ENCODE measurements around the gene SYNE1.
A peak's percentile ranks its signal among the peaks of the same experiment; 100 is the strongest.

SYNE1 gene

GRCh38 chr6:152267967-152268845, 369.0 kb downstream of the SYNE1 start:
- no peak overlapping the region for H3K9ac ChIP-seq (ENCODE audit: low read length)
- H3K27me3 ChIP-seq (replicated peaks; ENCODE audit: control insufficient read depth, insufficient read depth, low read length), result no peaks in the 10 kb centered on the region
- DNase-seq (ENCODE audit: low read depth), result peak; percentile 73
- H3K4me1 ChIP-seq (ENCODE audit: control insufficient read depth, insufficient read depth, low read length), result peaks cover 51% of the 10 kb centered on the region
- H3K36me3 ChIP-seq (ENCODE audit: control insufficient read depth, insufficient read depth, low read length, severe bottlenecking), result peaks cover 21% of the 10 kb centered on the region
- H3K9me3 ChIP-seq (ENCODE audit: control insufficient read depth, low read length), result no peaks in the 10 kb centered on the region
- H3K4me3 ChIP-seq (ENCODE audit: low read length), result no peak overlapping the region

- DNase-seq (ENCODE audit: low read depth), result no peak
Measured at GRCh38 chr6:152265651-152266050, 371.5 kb downstream of the SYNE1 start.

GRCh38 chr6:152263582-152263981, 373.6 kb downstream of the SYNE1 start:
- Histone ChIP-seq H3K27me3 (replicated peaks; ENCODE audit: control insufficient read depth, insufficient read depth, low read length) (no peaks in the 10 kb centered on the region), H3K9ac (ENCODE audit: low read length) (no peak overlapping the region), H3K4me1 (ENCODE audit: control insufficient read depth, insufficient read depth, low read length) (peaks cover 14% of the 10 kb centered on the region), H3K9me3 (ENCODE audit: control insufficient read depth, low read length) (no peaks in the 10 kb centered on the region), H3K36me3 (ENCODE audit: control insufficient read depth, insufficient read depth, low read length, severe bottlenecking) (peaks cover 51% of the 10 kb centered on the region), H3K4me3 (ENCODE audit: low read length) (no peak overlapping the region)
- DNase-seq (ENCODE audit: low read depth), result no peak

More at GRCh38 chr6:152265651-152266050, 371.5 kb downstream of the SYNE1 start:
- Histone ChIP-seq H3K9ac (ENCODE audit: low read length) (no peak overlapping the region), H3K36me3 (ENCODE audit: control insufficient read depth, insufficient read depth, low read length, severe bottlenecking) (peaks cover 31% of the 10 kb centered on the region), H3K27me3 (replicated peaks; ENCODE audit: control insufficient read depth, insufficient read depth, low read length) (no peaks in the 10 kb centered on the region), H3K4me3 (ENCODE audit: low read length) (no peak overlapping the region), H3K9me3 (ENCODE audit: control insufficient read depth, low read length) (no peaks in the 10 kb centered on the region), H3K4me1 (ENCODE audit: control insufficient read depth, insufficient read depth, low read length) (peaks cover 34% of the 10 kb centered on the region)

- peaks cover 6% of the 10 kb centered on the region for H3K9me3 ChIP-seq (ENCODE audit: control insufficient read depth, low read length)
- H3K9ac ChIP-seq (ENCODE audit: low read length), result no peak overlapping the region
- H3K4me3 ChIP-seq (ENCODE audit: low read length), result no peak overlapping the region
- peaks cover 58% of the 10 kb centered on the region for H3K36me3 ChIP-seq (ENCODE audit: control insufficient read depth, insufficient read depth, low read length, severe bottlenecking)
- no peaks in the 10 kb centered on the region for H3K27me3 ChIP-seq (replicated peaks; ENCODE audit: control insufficient read depth, insufficient read depth, low read length)
- no peak for DNase-seq (ENCODE audit: low read depth)
- H3K4me1 ChIP-seq (ENCODE audit: control insufficient read depth, insufficient read depth, low read length), result peaks cover 13% of the 10 kb centered on the region
Measured at GRCh38 chr6:152261179-152261578, 376.0 kb downstream of the SYNE1 start.

GRCh38 chr6:152259234-152259633, 377.9 kb downstream of the SYNE1 start:
- Histone ChIP-seq H3K36me3 (ENCODE audit: control insufficient read depth, insufficient read depth, low read length, severe bottlenecking) (peaks cover 72% of the 10 kb centered on the region), H3K9ac (ENCODE audit: low read length) (no peak overlapping the region), H3K4me1 (ENCODE audit: control insufficient read depth, insufficient read depth, low read length) (peaks cover 8% of the 10 kb centered on the region), H3K4me3 (ENCODE audit: low read length) (no peak overlapping the region), H3K27me3 (replicated peaks; ENCODE audit: control insufficient read depth, insufficient read depth, low read length) (no peaks in the 10 kb centered on the region), H3K9me3 (ENCODE audit: control insufficient read depth, low read length) (peaks cover 6% of the 10 kb centered on the region)
- DNase-seq (ENCODE audit: low read depth), result no peak

GRCh38 chr6:152257581-152257980, 379.6 kb downstream of the SYNE1 start:
- DNase-seq (ENCODE audit: low read depth), result no peak
- H3K9me3 ChIP-seq (ENCODE audit: control insufficient read depth, low read length), result peaks cover 6% of the 10 kb centered on the region
- H3K9ac ChIP-seq (ENCODE audit: low read length), result no peak overlapping the region
- H3K4me3 ChIP-seq (ENCODE audit: low read length), result no peak overlapping the region
- H3K4me1 ChIP-seq (ENCODE audit: control insufficient read depth, insufficient read depth, low read length), result peaks cover 8% of the 10 kb centered on the region
- peaks cover 82% of the 10 kb centered on the region for H3K36me3 ChIP-seq (ENCODE audit: control insufficient read depth, insufficient read depth, low read length, severe bottlenecking)
- no peaks in the 10 kb centered on the region for H3K27me3 ChIP-seq (replicated peaks; ENCODE audit: control insufficient read depth, insufficient read depth, low read length)

- no peak overlapping the region for H3K9ac ChIP-seq (ENCODE audit: low read length)
- H3K4me1 ChIP-seq (ENCODE audit: control insufficient read depth, insufficient read depth, low read length), result peaks cover 21% of the 10 kb centered on the region
- H3K9me3 ChIP-seq (ENCODE audit: control insufficient read depth, low read length), result no peaks in the 10 kb centered on the region
- no peak for DNase-seq (ENCODE audit: low read depth)
- H3K4me3 ChIP-seq (ENCODE audit: low read length), result no peak overlapping the region
- no peaks in the 10 kb centered on the region for H3K27me3 ChIP-seq (replicated peaks; ENCODE audit: control insufficient read depth, insufficient read depth, low read length)
- peaks cover 59% of the 10 kb centered on the region for H3K36me3 ChIP-seq (ENCODE audit: control insufficient read depth, insufficient read depth, low read length, severe bottlenecking)
Measured at GRCh38 chr6:152250127-152250526, 387.0 kb downstream of the SYNE1 start.

- no peaks in the 10 kb centered on the region for H3K9me3 ChIP-seq (ENCODE audit: control insufficient read depth, low read length)
- H3K4me1 ChIP-seq (ENCODE audit: control insufficient read depth, insufficient read depth, low read length), result peaks cover 23% of the 10 kb centered on the region
- H3K9ac ChIP-seq (ENCODE audit: low read length), result no peak overlapping the region
- H3K27me3 ChIP-seq (replicated peaks; ENCODE audit: control insufficient read depth, insufficient read depth, low read length), result no peaks in the 10 kb centered on the region
- no peak overlapping the region for H3K4me3 ChIP-seq (ENCODE audit: low read length)
- no peak for DNase-seq (ENCODE audit: low read depth)
- H3K36me3 ChIP-seq (ENCODE audit: control insufficient read depth, insufficient read depth, low read length, severe bottlenecking), result peaks cover 58% of the 10 kb centered on the region
Measured at GRCh38 chr6:152248980-152249379, 388.2 kb downstream of the SYNE1 start.

GRCh38 chr6:152246554-152247337, 390.4 kb downstream of the SYNE1 start:
- peaks cover 23% of the 10 kb centered on the region for H3K4me1 ChIP-seq (ENCODE audit: control insufficient read depth, insufficient read depth, low read length)
- DNase-seq (ENCODE audit: low read depth), result peak; percentile 56
- no peaks in the 10 kb centered on the region for H3K27me3 ChIP-seq (replicated peaks; ENCODE audit: control insufficient read depth, insufficient read depth, low read length)
- H3K36me3 ChIP-seq (ENCODE audit: control insufficient read depth, insufficient read depth, low read length, severe bottlenecking), result peaks cover 56% of the 10 kb centered on the region
- H3K9me3 ChIP-seq (ENCODE audit: control insufficient read depth, low read length), result no peaks in the 10 kb centered on the region
- H3K4me3 ChIP-seq (ENCODE audit: low read length), result no peak overlapping the region
- H3K9ac ChIP-seq (ENCODE audit: low read length), result no peak overlapping the region

GRCh38 chr6:152244998-152245630, 392.0 kb downstream of the SYNE1 start:
- Histone ChIP-seq H3K36me3 (ENCODE audit: control insufficient read depth, insufficient read depth, low read length, severe bottlenecking) (peaks cover 64% of the 10 kb centered on the region), H3K9me3 (ENCODE audit: control insufficient read depth, low read length) (no peaks in the 10 kb centered on the region), H3K9ac (ENCODE audit: low read length) (no peak overlapping the region), H3K4me1 (ENCODE audit: control insufficient read depth, insufficient read depth, low read length) (peaks cover 23% of the 10 kb centered on the region), H3K27me3 (replicated peaks; ENCODE audit: control insufficient read depth, insufficient read depth, low read length) (no peaks in the 10 kb centered on the region), H3K4me3 (ENCODE audit: low read length) (no peak overlapping the region)
- peak; percentile 21 for DNase-seq (ENCODE audit: low read depth)

Measured in adipocyte (in vitro differentiated cells).